ENCODE measurements around the gene ZMIZ1. TPM values are rescaled to one million over a fixed set of nuclear protein-coding genes. Genes with fewer than 3 reads are reported as not detected.
"Not testable (repeated sequence)": the region's sequence is repeated elsewhere in the genome, so short reads cannot be mapped to it uniquely, and the experiment has no call there.

Gene ZMIZ1
- total RNA-seq, 1 donor from 2014 or later = 107 TPM

DNA sequence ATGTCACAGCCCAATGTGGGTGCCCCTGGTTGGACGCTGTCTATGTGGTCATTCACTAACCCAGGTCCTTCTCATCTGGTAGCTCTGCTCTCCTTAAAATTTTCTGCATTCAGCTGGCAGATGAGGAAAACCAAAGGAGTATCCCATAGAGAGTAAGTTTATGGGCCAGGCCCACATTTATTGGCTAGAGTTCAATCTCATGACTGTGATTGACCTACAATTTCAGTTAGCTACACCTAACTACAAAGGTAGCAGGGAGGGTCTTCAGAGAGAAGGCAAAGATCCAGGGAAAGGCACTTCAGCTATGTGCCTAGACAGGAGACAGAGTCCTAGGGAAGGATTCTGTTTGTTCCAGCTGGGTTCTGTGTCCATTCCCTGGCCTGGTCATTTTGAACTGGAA is 254.8 kb downstream of the ZMIZ1 start:
- no peak for DNase-seq (ENCODE audit: low spot score)

DNA sequence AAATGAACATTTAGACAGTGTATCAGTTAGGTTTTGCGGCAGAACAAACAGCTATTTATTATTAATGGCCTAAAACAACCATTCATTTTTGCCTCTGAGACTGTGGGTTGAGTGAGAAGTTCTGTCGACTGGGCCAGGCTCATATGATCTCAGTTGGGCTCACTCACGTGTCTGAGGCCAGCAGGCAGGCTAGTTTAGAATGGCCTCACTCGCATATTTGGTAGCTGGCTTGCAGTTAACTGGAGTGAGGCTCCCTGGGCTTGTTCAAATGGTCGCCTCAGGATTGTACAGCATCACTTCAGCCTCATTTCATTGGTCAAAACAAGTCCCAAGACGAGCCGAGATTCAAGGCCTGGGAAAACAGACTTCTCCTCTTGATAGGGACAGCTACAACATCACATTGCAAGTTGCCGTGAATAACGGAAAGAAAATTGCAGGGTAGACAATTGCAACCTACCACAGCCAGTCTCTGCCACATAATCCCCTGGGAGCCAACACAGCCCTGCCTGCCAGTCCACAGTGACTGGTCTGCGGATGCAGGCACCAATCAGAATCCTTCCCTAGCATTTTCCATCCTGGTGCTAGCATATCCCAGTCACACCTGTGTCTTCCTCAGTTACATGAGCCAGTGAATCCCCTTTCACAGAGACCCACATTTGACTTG is 255.4 kb downstream of the ZMIZ1 start:
- no peak for DNase-seq (ENCODE audit: low spot score)

DNA sequence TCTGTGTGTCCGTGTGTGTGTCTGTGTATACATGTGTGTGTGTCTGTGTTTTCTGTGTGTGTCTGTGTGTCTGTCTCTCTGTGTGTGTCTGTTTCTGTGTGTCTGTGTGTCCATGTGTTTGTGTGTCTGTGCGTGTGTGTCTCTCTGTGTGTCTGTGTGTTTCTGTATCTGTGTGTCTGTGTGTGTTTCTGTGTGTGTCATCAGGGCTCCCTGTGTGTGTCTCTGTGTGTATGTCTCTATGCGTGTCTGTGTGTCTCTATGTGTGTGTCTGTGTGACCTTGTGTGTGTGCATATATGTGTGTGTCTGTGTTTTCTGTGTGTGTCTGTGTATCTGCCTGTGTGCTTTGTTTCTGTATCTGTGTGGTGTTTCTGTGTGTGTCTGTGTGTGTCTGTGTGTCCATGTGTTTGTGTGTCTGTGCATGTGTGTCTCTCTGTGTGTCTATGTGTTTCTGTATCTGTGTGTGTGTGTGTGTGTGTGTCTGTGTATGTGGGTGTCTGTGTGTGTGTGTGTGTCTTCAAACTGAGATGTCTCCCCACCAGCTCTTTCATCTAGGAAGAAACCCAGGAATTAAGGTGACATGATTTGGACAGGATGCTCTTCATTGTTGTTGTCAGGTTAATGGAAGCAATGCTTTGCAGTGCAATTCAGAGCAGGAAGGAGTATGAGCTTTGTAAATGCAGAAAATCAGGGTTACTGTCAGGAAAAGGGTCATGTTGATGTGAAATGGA is 257.8 kb downstream of the ZMIZ1 start:
- no peak for DNase-seq (ENCODE audit: low spot score)

- DNase-seq (ENCODE audit: low spot score) = no peak
Observed at GRCh38 chr10:79327090-79327457, 258.3 kb downstream of the ZMIZ1 start.

DNA sequence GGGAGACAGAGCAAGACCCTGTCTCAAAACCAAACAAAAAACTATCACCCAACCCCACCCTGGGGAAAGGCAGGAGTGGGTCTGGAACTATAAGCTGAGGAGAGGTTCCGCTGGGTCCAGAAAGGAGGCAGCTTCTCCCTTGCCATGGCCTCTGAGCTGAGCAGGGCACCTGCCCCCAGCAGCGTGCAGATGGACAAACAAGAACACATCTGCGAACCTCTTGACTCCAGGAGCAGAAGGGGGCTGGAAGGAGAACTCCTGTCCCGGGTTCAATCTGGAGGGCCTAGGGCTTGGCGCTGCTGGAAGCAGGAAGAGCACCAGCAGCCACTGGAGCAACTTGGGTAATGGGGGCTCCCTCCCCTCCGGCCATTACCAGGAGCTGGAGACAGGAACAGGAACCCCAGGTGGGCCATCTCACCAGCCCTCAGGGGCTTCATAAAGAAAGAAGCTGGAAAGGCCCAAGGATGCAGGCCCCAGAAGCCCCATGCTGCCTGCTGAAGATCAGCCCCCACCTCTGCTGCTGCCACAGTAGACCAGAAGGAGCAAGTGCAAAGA is 259.5 kb downstream of the ZMIZ1 start:
- no peak for DNase-seq (ENCODE audit: low spot score)

- no peak for DNase-seq (ENCODE audit: low spot score)
Observed at GRCh38 chr10:79328737-79329504, 260.2 kb downstream of the ZMIZ1 start.

DNA sequence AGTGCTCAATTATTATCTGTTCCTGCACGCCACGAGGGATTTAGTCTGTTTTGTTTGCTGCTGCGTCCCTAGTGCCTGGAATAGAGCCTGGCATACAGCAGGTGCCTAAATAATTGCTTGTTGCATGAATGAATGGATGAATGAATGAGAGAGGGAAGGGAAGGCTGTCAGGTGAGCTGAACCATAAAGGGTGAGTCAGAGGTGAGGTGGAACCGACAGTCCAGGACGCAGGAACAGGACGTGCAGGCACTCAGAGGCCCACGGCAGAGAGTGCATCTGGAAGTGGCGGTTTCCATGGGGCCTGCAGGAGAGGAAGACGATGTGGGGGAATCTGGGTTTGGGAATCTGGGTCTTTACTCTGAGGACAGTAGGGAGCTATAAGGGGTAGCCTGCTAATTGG is 260.8 kb downstream of the ZMIZ1 start:
- no peak for DNase-seq (ENCODE audit: low spot score)

DNA sequence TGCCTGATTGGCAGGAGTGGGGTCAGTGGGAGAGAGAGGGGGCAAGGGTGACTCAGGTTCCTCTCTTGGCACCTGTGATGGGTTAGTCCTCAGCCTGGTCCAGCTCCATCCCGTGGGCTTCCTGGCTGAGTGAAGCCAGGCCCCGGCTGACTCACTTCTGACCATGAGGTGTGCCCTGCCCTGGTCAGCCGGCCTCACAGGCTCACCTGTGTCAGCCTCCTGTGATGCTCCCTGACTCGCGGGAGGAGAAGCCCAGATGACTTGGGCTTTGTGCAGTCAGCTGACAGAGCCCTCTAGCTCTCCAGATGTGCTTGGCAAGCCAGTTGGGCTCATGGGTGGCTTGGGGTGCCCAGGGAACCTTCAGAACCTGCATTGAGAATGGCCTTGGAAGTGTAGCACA is 262.5 kb downstream of the ZMIZ1 start:
- no peak for DNase-seq (ENCODE audit: low spot score)

- no peak for DNase-seq (ENCODE audit: low spot score)
Observed at GRCh38 chr10:79331709-79332108, 262.9 kb downstream of the ZMIZ1 start.

- DNase-seq (ENCODE audit: low spot score) = not testable (repeated sequence)
Observed at GRCh38 chr10:79332610-79333315, 264.0 kb downstream of the ZMIZ1 start.

GRCh38 chr10:79333513-79333912 is 264.7 kb downstream of the ZMIZ1 start:
- DNase-seq (ENCODE audit: low spot score) = no peak

DNA sequence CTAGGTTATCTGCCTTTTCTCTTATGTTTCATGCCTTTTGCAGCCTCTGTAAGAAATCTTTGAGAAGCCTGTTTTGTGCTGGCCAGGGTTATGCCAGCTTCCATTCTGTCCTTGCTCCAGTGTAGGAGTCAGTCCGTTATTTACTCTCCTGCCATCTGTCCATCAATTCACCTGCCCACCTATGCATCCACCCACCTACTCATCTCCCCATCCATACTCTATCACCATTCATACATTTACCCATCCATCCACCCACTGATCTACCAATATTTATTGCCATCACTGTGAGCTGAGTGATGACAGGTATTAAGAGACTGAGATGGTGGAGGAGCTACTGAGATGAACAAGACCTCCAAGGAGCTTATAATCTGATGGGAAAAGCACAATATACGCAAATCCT is 265.8 kb downstream of the ZMIZ1 start:
- DNase-seq (ENCODE audit: low spot score) = no peak

DNA sequence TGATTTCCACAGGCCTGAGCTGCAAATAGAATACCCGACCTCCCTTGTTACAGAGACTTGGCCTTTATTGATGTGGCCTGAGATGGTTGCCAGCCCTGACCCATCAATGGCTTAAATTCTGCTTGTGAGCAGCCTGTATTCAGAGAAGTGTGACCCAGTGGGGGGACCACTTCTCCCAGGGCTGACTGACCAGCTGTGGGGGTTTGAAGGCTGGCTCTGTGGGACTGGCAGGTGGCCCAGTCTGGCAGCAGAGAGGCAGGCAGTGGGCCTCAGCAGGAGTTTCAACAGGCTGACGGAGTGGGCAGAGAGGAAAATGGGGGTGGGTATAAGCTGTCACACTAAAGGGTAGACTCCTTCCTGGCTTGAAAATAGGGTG is 266.3 kb downstream of the ZMIZ1 start:
- DNase-seq (ENCODE audit: low spot score) = no peak

GRCh38 chr10:79335470-79336235 is 266.9 kb downstream of the ZMIZ1 start:
- no peak for DNase-seq (ENCODE audit: low spot score)

DNA sequence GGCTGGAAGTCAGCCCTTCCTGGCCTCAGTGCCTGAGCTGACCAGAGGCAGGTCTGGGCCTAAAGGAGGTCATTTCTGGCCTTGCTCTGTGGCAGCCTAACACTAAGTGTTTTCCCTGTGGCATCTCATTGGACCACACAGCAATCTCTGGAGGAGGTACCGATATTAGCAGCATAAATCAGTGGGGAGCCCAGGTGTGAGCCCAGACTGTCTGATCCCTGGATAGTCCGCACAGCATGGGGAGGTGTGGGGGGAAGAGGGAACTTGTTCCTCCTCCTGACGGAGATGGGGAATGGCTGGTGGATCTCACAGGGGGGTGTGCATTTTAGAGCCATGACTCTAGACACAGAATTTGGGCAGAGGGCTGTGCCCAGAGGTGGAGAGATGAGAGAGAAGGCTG is 267.5 kb downstream of the ZMIZ1 start:
- no peak for DNase-seq (ENCODE audit: low spot score)

GRCh38 chr10:79336739-79337138 is 268.0 kb downstream of the ZMIZ1 start:
- DNase-seq (ENCODE audit: low spot score) = no peak

- not testable (repeated sequence) for DNase-seq (ENCODE audit: low spot score)
Observed at GRCh38 chr10:79337783-79338469, 269.2 kb downstream of the ZMIZ1 start.

GRCh38 chr10:79339266-79339665 is 270.5 kb downstream of the ZMIZ1 start:
- DNase-seq (ENCODE audit: low spot score) = no peak

GRCh38 chr10:79340646-79341244 is 272.0 kb downstream of the ZMIZ1 start:
- no peak for DNase-seq (ENCODE audit: low spot score)

- no peak for DNase-seq (ENCODE audit: low spot score)
Observed at GRCh38 chr10:79342295-79342761, 273.6 kb downstream of the ZMIZ1 start.

All from mucosa of gallbladder (tissue), 1 donor.